GM21786 (cell line): Measurements from ENCODE around the gene KRT86.
"Not testable (repeated sequence)": the region's sequence is repeated elsewhere in the genome, so short reads cannot be mapped to it uniquely, and the experiment has no call there.

Experiments used
- ATAC-seq: cut with Tn5 transposase; IDR thresholded peaks from one replicate; pipeline ENCODE4 v1.9.1; 2021; ENCODE audit not compliant: unreplicated experiment

KRT86 gene

GRCh38 chr12:52333321-52333720 is 58.9 kb downstream of the KRT86 start:
- no peak for ATAC-seq

- no peak for ATAC-seq
Observed at GRCh38 chr12:52334185-52334584, 59.7 kb downstream of the KRT86 start.

GRCh38 chr12:52335598-52336262 is 61.3 kb downstream of the KRT86 start:
- ATAC-seq: no peak

GRCh38 chr12:52336641-52337040 is 62.2 kb downstream of the KRT86 start:
- ATAC-seq: no peak

GRCh38 chr12:52337054-52337453 is 62.6 kb downstream of the KRT86 start:
- no peak for ATAC-seq

- no peak for ATAC-seq
Observed at GRCh38 chr12:52338241-52338960, 64.0 kb downstream of the KRT86 start.

GRCh38 chr12:52341066-52341580 is 66.7 kb downstream of the KRT86 start:
- ATAC-seq: no peak

- no peak for ATAC-seq
Observed at GRCh38 chr12:52342781-52343490, 68.5 kb downstream of the KRT86 start.

- no peak for ATAC-seq
Observed at GRCh38 chr12:52343550-52343949, 69.1 kb downstream of the KRT86 start.

- no peak for ATAC-seq
Observed at GRCh38 chr12:52344111-52344510, 69.7 kb downstream of the KRT86 start.

GRCh38 chr12:52345041-52345440 is 70.6 kb downstream of the KRT86 start:
- not testable (repeated sequence) for ATAC-seq

GRCh38 chr12:52346593-52346992 is 72.1 kb downstream of the KRT86 start:
- ATAC-seq: no peak

- ATAC-seq: no peak
Observed at GRCh38 chr12:52347016-52347415, 72.6 kb downstream of the KRT86 start.

- ATAC-seq: no peak
Observed at GRCh38 chr12:52347551-52348510, 73.4 kb downstream of the KRT86 start.

GRCh38 chr12:52349196-52349595 is 74.8 kb downstream of the KRT86 start:
- no peak for ATAC-seq

GRCh38 chr12:52350021-52350620 is 75.7 kb downstream of the KRT86 start:
- ATAC-seq: no peak

GRCh38 chr12:52350786-52351185 is 76.3 kb downstream of the KRT86 start:
- ATAC-seq: no peak

GRCh38 chr12:52351196-52352059 is 77.0 kb downstream of the KRT86 start:
- ATAC-seq: no peak

- no peak for ATAC-seq
Observed at GRCh38 chr12:52352951-52353350, 78.5 kb downstream of the KRT86 start.
